Measurements from ENCODE around the gene USP34. TPM values are rescaled to one million over a fixed set of nuclear protein-coding genes. Genes with fewer than 3 reads are reported as not detected.

USP34 gene
- total RNA-seq = 112 TPM
- 37.2 TPM for polyA plus RNA-seq (ENCODE audit: insufficient read depth, low read depth, low replicate concordance)
- long read RNA-seq, donor 1 = 0 reads
- long read RNA-seq, donor 2, partial matches to known transcripts = 65 of 107 reads
- long read RNA-seq, donor 2, other reads (novel, unspliced or antisense) = 42 of 107 reads
- long read RNA-seq, donor 3, partial matches to known transcripts = 0 of 3 reads
- long read RNA-seq, donor 3, other reads (novel, unspliced or antisense) = 0 of 3 reads
- long read RNA-seq, donor 4, partial matches to known transcripts = 5 of 7 reads
- long read RNA-seq, donor 4, other reads (novel, unspliced or antisense) = 0 of 7 reads
- long read RNA-seq, donor 5 = 0 reads
- long read RNA-seq, donor 6, partial matches to known transcripts = 5 of 5 reads
- long read RNA-seq, donor 6, other reads (novel, unspliced or antisense) = 0 of 5 reads
- long read RNA-seq, donor 7, partial matches to known transcripts = 7 of 20 reads
- long read RNA-seq, donor 7, other reads (novel, unspliced or antisense) = 13 of 20 reads
- long read RNA-seq, donor 8, partial matches to known transcripts = 0 of 1 reads
- long read RNA-seq, donor 8, other reads (novel, unspliced or antisense) = 0 of 1 reads
- long read RNA-seq, donor 9, partial matches to known transcripts = 0 of 6 reads
- long read RNA-seq, donor 9, other reads (novel, unspliced or antisense) = 6 of 6 reads
- long read RNA-seq, donor 10, partial matches to known transcripts = 0 of 2 reads
- long read RNA-seq, donor 10, other reads (novel, unspliced or antisense) = 0 of 2 reads

GRCh38 chr2:61470965-61471904, at the start of gene USP34:
Gene USP34 (minus strand): TSS chr2:61471087. CDS start chr2:61470692, 395 bp downstream.
- no peak for FAIRE-seq

GRCh38 chr2:61520261-61520660, 49.4 kb upstream of the USP34 start:
- intact Hi-C loops (cut with DNase I) = no loop called here
- Histone ChIP-seq H3K27me3 (ENCODE audit: control insufficient read depth, insufficient read depth, low read length) (no peaks in the 10 kb centered on the region), H3K9ac (ENCODE audit: low read length in 3 of 3) (no peak overlapping the region), H3K4me1 (ENCODE audit: control insufficient read depth in 2 of 3, insufficient read depth in 2 of 3, low read depth in 1 of 3, low read length in 3 of 3) (no peaks in the 10 kb centered on the region), H3K9me3 (ENCODE audit: control insufficient read depth in 2 of 3, insufficient read depth in 1 of 3, low read length in 3 of 3) (no peaks in the 10 kb centered on the region), H3K27ac (ENCODE audit: low read depth in 2 of 2, low read length in 2 of 2) (no peak overlapping the region), H3K4me3 (ENCODE audit: low read length in 3 of 3) (no peak overlapping the region), H3K36me3 (ENCODE audit: control insufficient read depth in 2 of 3, insufficient read depth in 3 of 3, low read length in 3 of 3) (peaks cover 6 to 25% (median 12%) of the 10 kb centered on the region in 3 donors)
- DNase-seq (no peak), FAIRE-seq (no peak)
- TF ChIP-seq CTCF (IDR thresholded peaks at IDR 0.05; ENCODE audit: borderline replicate concordance, extremely low read depth, insufficient read depth) = no peak

More at GRCh38 chr2:61470965-61471904, at the start of gene USP34:
- Histone ChIP-seq H3K27me3 (ENCODE audit: control insufficient read depth, insufficient read depth, low read length) (no peaks in the 10 kb centered on the region), H3K27ac (ENCODE audit: low read depth in 2 of 2, low read length in 2 of 2) (peak within 1 kb of the TSS; percentile 97 to 98), H3K4me3 (ENCODE audit: low read length in 3 of 3) (peak within 1 kb of the TSS; percentile 88 to 94 (median 91)), H3K9me3 (ENCODE audit: control insufficient read depth in 2 of 3, insufficient read depth in 1 of 3, low read length in 3 of 3) (no peaks in the 10 kb centered on the region), H3K36me3 (ENCODE audit: control insufficient read depth in 2 of 3, insufficient read depth in 3 of 3, low read length in 3 of 3) (no peaks in the 10 kb centered on the region), H3K4me1 (ENCODE audit: control insufficient read depth in 2 of 3, insufficient read depth in 2 of 3, low read depth in 1 of 3, low read length in 3 of 3) (peaks cover 2 to 15% (median 2%) of the 10 kb centered on the region in 3 donors), H3K9ac (ENCODE audit: low read length in 3 of 3) (peak within 1 kb of the TSS; percentile 84 to 96 (median 90))
- intact Hi-C loops (cut with DNase I) = no loop called here
- TF ChIP-seq CTCF (IDR thresholded peaks at IDR 0.05; ENCODE audit: borderline replicate concordance, extremely low read depth, insufficient read depth) = peak; percentile 13
- peak; percentile 97 to 99 (median 98) for DNase-seq

- H3K4me1 ChIP-seq (ENCODE audit: control insufficient read depth in 2 of 3, insufficient read depth in 2 of 3, low read depth in 1 of 3, low read length in 3 of 3) = no peaks in the 10 kb centered on the region
- H3K27me3 ChIP-seq (ENCODE audit: control insufficient read depth, insufficient read depth, low read length) = no peaks in the 10 kb centered on the region
- peaks cover 6 to 20% (median 10%) of the 10 kb centered on the region in 3 donors for H3K36me3 ChIP-seq (ENCODE audit: control insufficient read depth in 2 of 3, insufficient read depth in 3 of 3, low read length in 3 of 3)
- no peak overlapping the region for H3K27ac ChIP-seq (ENCODE audit: low read depth in 2 of 2, low read length in 2 of 2)
- intact Hi-C loops (cut with DNase I) = no loop called here
- no peak for FAIRE-seq
- H3K9ac ChIP-seq (ENCODE audit: low read length in 3 of 3) = no peak overlapping the region
- no peaks in the 10 kb centered on the region for H3K9me3 ChIP-seq (ENCODE audit: control insufficient read depth in 2 of 3, insufficient read depth in 1 of 3, low read length in 3 of 3)
- DNase-seq = peak in 3 of 5 donors; percentile 25 to 47 (median 30)
- TF ChIP-seq CTCF (IDR thresholded peaks at IDR 0.05; ENCODE audit: borderline replicate concordance, extremely low read depth, insufficient read depth) = no peak
- H3K4me3 ChIP-seq (ENCODE audit: low read length in 3 of 3) = no peak overlapping the region
Observed at GRCh38 chr2:61512768-61513398, 42.0 kb upstream of the USP34 start.

Measured in kidney (tissue), 22 donors.